ENCODE data around the gene PRKCA.
A peak's percentile ranks its signal among the peaks of the same experiment; 100 is the strongest.

GRCh38 chr17:66304304-66305174 is 2.1 kb downstream of the PRKCA start:
- TF ChIP-seq HOXB5 (CRISPR knock-in tag; IDR thresholded peaks at IDR 0.05) (0 out of 2 replicates have a peak, but pooled peaks have one; percentile 42), CHD2 (IDR thresholded peaks at IDR 0.05; ENCODE audit: low read length, partially characterized antibody) (no peak), MAX (IDR thresholded peaks at IDR 0.05) (no peak), CBX2 (IDR thresholded peaks at IDR 0.05; ENCODE audit: borderline replicate concordance, low read depth) (no peak), RAD21 (conservative IDR thresholded peaks at IDR 0.05 in 1 of 2, IDR thresholded peaks at IDR 0.05 in 1 of 2) (peak in 1 of 2 experiments; percentile 38; a peak in 1 of 5 replicates)
